Activated CD8-positive, alpha-beta memory T cell treated with anti-CD3 and anti-CD28 coated beads, Interleukin-2, amount 10 ng/mL, durations not matched to agents 7 days and 5 days (primary cell): ENCODE results near the gene CYB5D1. TPM values are rescaled to one million over a fixed set of nuclear protein-coding genes. Genes with fewer than 3 reads are reported as not detected.
"Not testable (repeated sequence)": the region's sequence is repeated elsewhere in the genome, so short reads cannot be mapped to it uniquely, and the experiment has no call there.

Experiments used
- ATAC-seq: fragments of 150-1000 bp; cut with Tn5 transposase; one replicate; pipeline ENCODE4 v1.10.0; 2021; ENCODE audit warnings: moderate library complexity
- CTCF ChIA-PET: fragments of 350-600 bp; sonication (Branson Sonifier 250); formaldehyde crosslinking; loops from one replicate; lab custom pipeline; 2021; ENCODE audit warnings: antibody characterized with exemption; lab: Charles Lee
- DNase-seq: peaks from one replicate; pipeline ENCODE4 v3.0.0-alpha.2; 2020
- H3K27ac Mint-ChIP-seq: one replicate; pipeline ENCODE4 v1.8.0; 2021; ENCODE audit warnings: mild to moderate bottlenecking, mixed read lengths
- H3K27me3 Mint-ChIP-seq: one replicate; pipeline ENCODE4 v1.8.0; 2021; ENCODE audit warnings: mixed read lengths
- H3K36me3 Mint-ChIP-seq: one replicate; pipeline ENCODE4 v1.8.0; 2021; ENCODE audit warnings: mild to moderate bottlenecking, mixed read lengths
- H3K4me1 Mint-ChIP-seq: one replicate; pipeline ENCODE4 v1.8.0; 2021; ENCODE audit warnings: mixed read lengths
- H3K4me3 Mint-ChIP-seq: one replicate; pipeline ENCODE4 v1.8.0; 2021; ENCODE audit warnings: mild to moderate bottlenecking, moderate library complexity, mixed read lengths
- H3K9me3 Mint-ChIP-seq: one replicate; pipeline ENCODE4 v1.8.0; 2022; ENCODE audit warnings: low read depth, mixed read lengths
- total RNA-seq, 2 experiments: library from RNA; stranded (reverse); gene quantifications; one replicate each; pipeline ENCODE4 v1.2.3, GENCODE V29; 2021

CYB5D1 gene, protein sequence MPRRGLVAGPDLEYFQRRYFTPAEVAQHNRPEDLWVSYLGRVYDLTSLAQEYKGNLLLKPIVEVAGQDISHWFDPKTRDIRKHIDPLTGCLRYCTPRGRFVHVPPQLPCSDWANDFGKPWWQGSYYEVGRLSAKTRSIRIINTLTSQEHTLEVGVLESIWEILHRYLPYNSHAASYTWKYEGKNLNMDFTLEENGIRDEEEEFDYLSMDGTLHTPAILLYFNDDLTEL
- 1 to 10 TPM; 6.4 to 8.2 TPM for total RNA-seq

DNA sequence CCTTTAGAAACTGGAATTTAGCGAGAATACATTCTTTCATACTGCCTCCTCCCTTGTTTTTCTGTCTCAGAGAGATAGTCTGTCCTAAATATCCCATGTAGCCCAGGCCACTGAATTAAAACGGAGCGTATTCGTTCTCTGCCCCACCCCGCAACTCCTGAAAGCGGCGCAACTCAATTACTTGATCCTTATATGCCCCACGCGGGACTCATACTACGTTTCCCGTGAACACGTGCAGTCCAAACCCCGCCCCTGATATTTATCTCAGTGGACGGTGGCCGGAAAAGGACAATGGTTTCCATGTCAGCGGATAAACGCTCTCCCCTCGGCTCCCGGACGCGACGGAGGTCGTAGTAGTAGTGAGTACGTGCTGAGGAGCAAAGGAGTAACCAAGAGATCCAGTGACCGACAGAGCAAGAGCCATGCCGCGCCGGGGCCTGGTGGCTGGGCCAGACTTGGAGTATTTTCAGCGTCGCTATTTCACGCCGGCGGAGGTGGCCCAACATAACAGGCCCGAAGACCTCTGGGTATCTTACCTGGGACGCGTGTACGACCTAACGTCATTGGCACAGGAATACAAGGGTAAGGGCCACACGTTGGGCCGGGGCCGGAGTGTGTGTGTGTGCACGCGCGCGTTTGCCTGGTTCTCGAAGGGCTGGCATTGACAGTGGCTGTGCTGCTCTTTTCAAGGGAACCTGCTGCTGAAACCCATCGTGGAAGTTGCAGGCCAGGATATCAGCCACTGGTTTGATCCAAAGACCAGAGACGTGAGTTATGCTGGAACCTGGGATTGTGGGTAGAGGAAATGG is at the start of gene CYB5D1:
CYB5D1 (plus strand) TSS at position 291 of the 809 bp plus-strand sequence; CDS start at position 423, 132 bp downstream.
- Mint-ChIP-seq H3K4me3 (no peak within 1 kb of the TSS), H3K27ac (no peak within 1 kb of the TSS), H3K9me3 (no peaks in the 10 kb centered on the region), H3K4me1 (peaks cover 11% of the 10 kb centered on the region), H3K27me3 (no peaks in the 10 kb centered on the region), H3K36me3 (peaks cover 2% of the 10 kb centered on the region)
- peak; percentile 59 for ATAC-seq
- CTCF ChIA-PET, result interaction anchor here (0.6 to 2.2 kb wide), 28 partner anchors 8 to 261 kb away, joined by 3 to 41 read pairs (median 5); partner anchors contain the start of genes ALOXE3, CNTROB, RNF227 and TRAPPC1
- DNase-seq, result peak; percentile 95

DNA sequence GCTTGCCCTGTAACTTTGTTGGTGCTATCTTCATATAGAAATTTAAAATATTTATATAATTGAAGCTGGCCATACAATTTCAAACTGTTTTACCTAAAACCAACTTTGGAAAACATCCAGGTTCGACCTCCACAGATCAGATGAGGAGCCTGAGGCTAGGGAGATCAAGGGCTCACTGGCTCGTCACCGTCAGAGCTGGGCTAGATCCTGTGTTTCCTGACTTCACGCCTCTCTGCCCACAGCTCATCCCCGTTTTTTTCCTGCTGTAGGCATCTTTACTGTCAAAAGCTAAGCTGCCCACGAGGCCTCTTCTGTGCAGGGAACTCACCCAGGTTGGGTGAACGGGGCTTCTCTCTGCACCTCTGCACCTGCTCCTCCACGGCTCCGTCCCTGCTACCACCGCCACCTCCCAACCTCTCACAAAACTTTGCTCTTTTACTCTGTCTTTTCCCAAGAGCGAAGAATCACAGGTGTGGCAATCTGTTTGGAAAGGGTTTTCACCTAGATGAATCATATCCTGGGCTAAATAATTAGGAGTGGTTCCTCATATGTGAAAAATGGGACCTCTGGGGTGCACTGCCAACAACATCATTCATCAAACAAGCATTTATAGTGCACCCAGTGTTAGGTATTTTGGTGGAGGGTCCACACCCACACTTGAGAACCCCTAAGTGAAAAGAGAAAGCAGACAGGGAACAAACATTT is 48.6 kb upstream of the CYB5D1 start:
- Mint-ChIP-seq H3K4me1 (no peaks in the 10 kb centered on the region), H3K36me3 (no peaks in the 10 kb centered on the region), H3K4me3 (no peak overlapping the region), H3K27ac (no peak overlapping the region), H3K9me3 (no peaks in the 10 kb centered on the region), H3K27me3 (peaks cover 19% of the 10 kb centered on the region)
- ATAC-seq (no peak), DNase-seq (no peak)
- CTCF ChIA-PET, result interaction anchor here (0.5 to 0.7 kb wide), 2 partner anchors 24 to 176 kb away, joined by 3 read pairs; no protein-coding TSS in a partner anchor

DNA sequence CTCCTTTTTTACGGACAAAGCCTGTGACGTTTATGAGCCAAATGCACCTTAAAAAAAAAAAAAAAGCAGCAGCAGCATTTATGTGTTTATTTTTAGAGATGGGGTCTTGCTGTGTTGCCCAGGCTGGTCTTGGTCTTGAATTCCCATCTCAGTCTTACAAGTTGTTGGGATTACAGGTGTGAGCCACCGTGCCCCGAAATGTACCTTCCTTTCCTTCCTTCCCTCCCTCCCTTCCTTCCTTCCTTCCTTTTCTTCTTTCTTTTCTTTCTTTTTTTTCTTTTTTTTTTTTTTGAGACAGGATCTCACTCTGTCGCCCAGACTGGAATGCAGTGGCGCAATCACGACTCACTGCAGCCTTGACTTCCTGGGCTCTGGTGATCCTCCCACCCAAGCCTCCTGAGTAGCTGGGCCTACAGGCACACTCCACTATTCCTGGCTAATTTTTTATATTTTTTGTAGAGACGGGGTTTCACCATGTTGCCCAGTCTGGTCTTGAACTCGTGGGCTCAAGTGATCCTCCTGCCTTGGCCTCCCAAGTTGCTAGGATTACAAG is 47.9 kb upstream of the CYB5D1 start:
- H3K27me3 Mint-ChIP-seq, result peaks cover 19% of the 10 kb centered on the region
- not testable (repeated sequence) for ATAC-seq

DNA sequence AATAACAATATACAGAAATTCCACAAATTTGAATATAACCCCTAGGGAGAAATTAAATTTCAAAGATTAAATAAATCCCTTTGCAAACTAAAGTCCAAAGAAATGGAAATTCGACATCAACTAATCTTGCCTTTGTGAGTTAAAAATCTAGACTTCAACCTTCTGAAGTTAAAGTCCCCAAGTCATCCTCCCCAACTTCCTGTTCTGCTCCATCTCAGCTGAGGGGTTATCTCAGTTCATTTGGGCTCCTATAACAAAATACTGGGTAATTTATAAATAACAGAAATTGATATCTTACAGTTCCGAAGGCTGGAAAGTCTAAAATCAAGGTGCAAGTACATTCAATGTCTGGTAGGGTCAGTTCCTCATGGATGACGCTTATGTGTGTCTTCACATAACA is 46.6 kb upstream of the CYB5D1 start:
- ATAC-seq, result no peak
- CTCF ChIA-PET, result no interaction called here
- Mint-ChIP-seq H3K9me3 (no peaks in the 10 kb centered on the region), H3K4me3 (no peak overlapping the region), H3K36me3 (no peaks in the 10 kb centered on the region), H3K27ac (no peak overlapping the region), H3K27me3 (peaks cover 15% of the 10 kb centered on the region), H3K4me1 (no peaks in the 10 kb centered on the region)
- no peak for DNase-seq

More for the DNA sequence above, 47.9 kb upstream of the CYB5D1 start:
- H3K9me3 Mint-ChIP-seq, CTCF ChIA-PET, DNase-seq, H3K27ac Mint-ChIP-seq, H3K36me3 Mint-ChIP-seq, H3K4me1 Mint-ChIP-seq, H3K4me3 Mint-ChIP-seq: not testable (repeated sequence)

DNA sequence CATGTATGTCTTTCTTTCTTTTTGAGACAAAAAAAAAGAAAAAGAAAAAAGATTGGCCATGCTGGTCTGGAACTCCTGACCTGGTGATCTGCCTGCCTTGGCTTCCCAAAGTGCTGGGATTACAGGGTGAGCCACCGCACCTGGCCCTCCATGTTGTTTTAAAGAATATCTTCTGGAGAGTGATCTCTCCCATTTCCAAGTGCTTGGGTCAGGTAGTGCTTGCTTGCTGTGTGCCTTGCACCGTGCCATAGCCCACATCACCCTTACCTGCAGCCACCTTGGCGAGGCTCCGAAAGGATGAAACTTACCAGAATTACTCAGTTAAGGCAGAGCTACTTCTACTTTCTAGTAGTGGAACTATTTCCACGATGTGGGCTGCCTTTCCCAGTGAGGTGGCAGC is 42.8 kb upstream of the CYB5D1 start:
- Mint-ChIP-seq H3K4me1 (no peaks in the 10 kb centered on the region), H3K27ac (no peak overlapping the region), H3K9me3 (no peaks in the 10 kb centered on the region), H3K27me3 (peaks cover 2% of the 10 kb centered on the region), H3K4me3 (no peak overlapping the region), H3K36me3 (no peaks in the 10 kb centered on the region)
- CTCF ChIA-PET, result interaction anchor here (2.6 kb wide), 1 partner anchor 20 kb away, joined by 8 read pairs; no protein-coding TSS in a partner anchor
- ATAC-seq (no peak), DNase-seq (no peak)

DNA sequence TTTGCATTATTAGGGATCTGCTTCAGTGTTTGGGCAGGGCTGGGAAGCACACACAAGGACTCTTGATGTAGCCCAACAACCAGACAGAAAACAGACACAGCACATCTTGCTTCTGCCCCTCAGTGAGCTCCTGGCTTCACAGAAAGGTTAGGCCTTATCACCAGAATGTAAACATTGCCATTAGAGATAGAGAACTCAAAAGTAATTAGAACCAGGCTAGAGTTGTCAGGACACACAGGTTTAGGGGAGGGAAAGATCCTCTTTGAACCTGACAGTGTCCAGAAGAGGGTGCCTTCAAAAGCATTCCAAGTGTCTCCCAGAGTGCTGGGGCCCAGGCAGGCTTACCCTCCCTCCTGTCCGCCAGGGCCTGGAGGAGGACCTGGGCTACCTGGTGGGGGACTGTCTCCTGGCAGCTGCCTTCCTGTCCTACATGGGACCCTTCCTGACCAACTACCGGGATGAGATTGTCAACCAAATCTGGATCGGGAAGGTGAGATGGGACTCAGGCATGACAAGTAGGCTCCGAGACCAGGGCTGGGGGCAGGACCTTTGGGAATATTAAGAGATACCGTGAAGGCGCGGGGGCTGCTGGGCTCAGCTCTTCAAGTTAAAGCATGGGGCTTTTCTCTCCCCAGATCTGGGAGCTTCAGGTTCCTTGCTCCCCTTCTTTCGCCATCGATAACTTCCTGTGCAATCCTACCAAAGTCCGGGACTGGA is 40.7 kb upstream of the CYB5D1 start:
- Mint-ChIP-seq H3K9me3 (no peaks in the 10 kb centered on the region), H3K4me1 (no peaks in the 10 kb centered on the region), H3K27ac (no peak overlapping the region), H3K27me3 (no peaks in the 10 kb centered on the region), H3K4me3 (no peak overlapping the region), H3K36me3 (no peaks in the 10 kb centered on the region)
- DNase-seq, result no peak
- CTCF ChIA-PET, result interaction anchor here (0.9 to 2.6 kb wide), 6 partner anchors 9 to 239 kb away, joined by 3 to 8 read pairs (median 4); partner anchors contain the start of gene ATP1B2
- no peak for ATAC-seq

DNA sequence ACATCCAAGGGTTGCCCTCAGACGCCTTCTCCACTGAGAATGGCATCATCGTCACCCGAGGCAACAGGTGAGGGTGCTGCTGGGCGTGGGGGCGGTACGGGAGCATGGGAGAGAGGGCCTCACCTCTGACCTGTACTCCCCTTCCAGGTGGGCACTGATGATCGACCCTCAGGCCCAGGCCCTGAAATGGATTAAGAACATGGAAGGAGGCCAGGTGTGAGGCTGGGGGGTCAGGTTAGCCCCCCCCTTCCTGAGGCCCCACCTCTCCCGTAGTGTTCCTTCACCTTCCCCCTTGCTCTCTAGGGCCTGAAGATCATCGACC is 40.2 kb upstream of the CYB5D1 start:
- ATAC-seq (no peak), DNase-seq (no peak)
- no peaks in the 10 kb centered on the region for H3K4me1 Mint-ChIP-seq
- no peak overlapping the region for H3K4me3 Mint-ChIP-seq
- H3K27ac Mint-ChIP-seq, result no peak overlapping the region
- peaks cover 3% of the 10 kb centered on the region for H3K27me3 Mint-ChIP-seq
- no peaks in the 10 kb centered on the region for H3K36me3 Mint-ChIP-seq
- H3K9me3 Mint-ChIP-seq, result no peaks in the 10 kb centered on the region
- CTCF ChIA-PET, result interaction anchor here (0.9 to 2.2 kb wide), 2 partner anchors 39 to 167 kb away, joined by 3 to 7 read pairs; partner anchors contain the start of genes ATP1B2 and NAA38

DNA sequence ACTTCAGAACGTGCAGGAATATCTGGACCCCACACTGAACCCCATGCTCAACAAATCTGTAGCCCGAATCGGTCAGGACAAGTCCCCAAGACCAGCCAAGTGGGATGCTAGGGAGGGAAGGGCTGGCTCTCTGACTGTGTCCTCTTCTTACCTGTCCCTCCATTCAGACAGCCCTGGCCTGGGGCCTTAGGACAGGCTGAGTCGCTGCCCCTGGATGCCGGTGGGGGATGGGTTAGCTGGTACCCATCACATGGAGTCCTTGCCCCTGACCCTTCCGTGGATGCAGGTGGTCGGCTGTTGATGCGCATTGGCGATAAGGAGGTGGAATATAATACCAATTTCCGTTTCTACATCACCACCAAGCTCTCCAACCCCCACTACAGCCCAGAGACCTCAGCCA is 39.8 kb upstream of the CYB5D1 start:
- CTCF ChIA-PET, result interaction anchor here (1.2 to 2.2 kb wide), 3 partner anchors 14 to 172 kb away, joined by 3 to 7 read pairs (median 7); partner anchors contain the start of gene NAA38
- no peak overlapping the region for H3K4me3 Mint-ChIP-seq
- peaks cover 3% of the 10 kb centered on the region for H3K27me3 Mint-ChIP-seq
- no peaks in the 10 kb centered on the region for H3K9me3 Mint-ChIP-seq
- DNase-seq (no peak), ATAC-seq (no peak)
- no peak overlapping the region for H3K27ac Mint-ChIP-seq
- no peaks in the 10 kb centered on the region for H3K36me3 Mint-ChIP-seq
- no peaks in the 10 kb centered on the region for H3K4me1 Mint-ChIP-seq

DNA sequence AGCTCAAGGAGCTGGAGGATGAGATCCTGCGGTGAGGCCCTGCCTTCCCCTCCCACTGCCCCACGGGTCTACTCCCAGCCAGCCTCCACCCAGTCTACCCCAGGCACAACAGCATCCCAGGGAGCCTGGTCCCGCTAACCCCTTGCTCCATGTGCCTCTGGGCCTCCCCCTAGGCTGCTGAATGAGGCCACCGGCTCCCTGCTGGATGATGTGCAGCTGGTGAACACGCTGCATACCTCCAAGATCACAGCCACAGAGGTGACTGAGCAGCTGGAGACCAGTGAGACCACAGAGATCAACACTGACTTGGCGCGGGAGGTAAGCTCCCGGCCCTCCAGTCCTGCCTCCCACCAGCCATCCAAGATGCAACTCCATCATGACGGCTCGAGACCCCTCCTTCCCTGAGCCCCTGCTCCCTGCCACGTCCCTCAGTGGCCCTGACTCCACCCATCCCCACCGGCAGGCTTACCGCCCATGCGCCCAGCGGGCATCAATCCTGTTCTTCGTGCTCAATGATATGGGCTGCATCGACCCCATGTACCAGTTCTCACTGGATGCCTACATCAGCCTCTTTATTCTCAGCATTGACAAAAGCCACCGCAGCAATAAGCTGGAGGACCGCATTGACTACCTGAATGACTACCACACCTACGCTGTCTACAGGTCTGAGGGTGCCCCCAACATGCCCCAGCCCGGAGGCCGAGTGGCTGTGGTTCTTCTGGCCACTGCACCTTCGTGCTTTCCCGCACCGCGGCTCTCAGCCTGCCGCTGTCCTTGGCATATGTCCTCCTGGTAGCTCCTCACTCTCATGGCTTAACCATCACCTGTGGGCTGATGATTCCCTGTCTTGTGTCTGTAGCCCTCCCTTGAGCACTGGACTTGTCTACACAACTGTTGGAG is 38.8 kb upstream of the CYB5D1 start:
- Mint-ChIP-seq H3K27me3 (peaks cover 3% of the 10 kb centered on the region), H3K4me1 (no peaks in the 10 kb centered on the region), H3K36me3 (no peaks in the 10 kb centered on the region), H3K4me3 (no peak overlapping the region), H3K27ac (no peak overlapping the region), H3K9me3 (no peaks in the 10 kb centered on the region)
- CTCF ChIA-PET, result interaction anchor here (0.8 to 2.2 kb wide), 5 partner anchors 13 to 224 kb away, joined by 3 to 7 read pairs (median 3); partner anchors contain the start of gene NAA38
- ATAC-seq, result no peak
- no peak for DNase-seq

DNA sequence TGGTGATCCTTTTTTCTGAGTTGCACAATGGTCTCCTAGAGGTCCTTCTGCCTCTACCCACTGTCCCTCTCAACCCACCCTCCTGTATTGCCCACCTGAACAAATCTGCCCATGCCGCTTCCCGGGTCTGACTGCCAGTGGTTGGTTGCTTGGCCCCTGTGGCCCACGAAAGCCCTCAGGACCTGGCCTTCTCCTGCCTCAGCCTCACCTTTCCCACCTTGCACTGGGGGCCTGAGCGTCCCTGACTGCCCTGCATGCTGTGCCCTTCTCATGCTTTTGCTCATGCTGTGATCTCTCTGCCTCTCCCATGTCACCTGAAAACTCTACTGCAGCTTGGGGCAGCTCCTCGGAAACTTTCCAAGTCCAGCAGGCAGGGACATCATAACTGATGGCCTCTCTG is 37.6 kb upstream of the CYB5D1 start:
- Mint-ChIP-seq H3K36me3 (no peaks in the 10 kb centered on the region), H3K4me3 (no peak overlapping the region), H3K4me1 (no peaks in the 10 kb centered on the region), H3K27ac (no peak overlapping the region), H3K27me3 (peaks cover 4% of the 10 kb centered on the region), H3K9me3 (no peaks in the 10 kb centered on the region)
- ATAC-seq (no peak), DNase-seq (no peak)
- CTCF ChIA-PET, result interaction anchor here (1.5 to 1.8 kb wide), 2 partner anchors 25 to 237 kb away, joined by 4 read pairs; no protein-coding TSS in a partner anchor

DNA sequence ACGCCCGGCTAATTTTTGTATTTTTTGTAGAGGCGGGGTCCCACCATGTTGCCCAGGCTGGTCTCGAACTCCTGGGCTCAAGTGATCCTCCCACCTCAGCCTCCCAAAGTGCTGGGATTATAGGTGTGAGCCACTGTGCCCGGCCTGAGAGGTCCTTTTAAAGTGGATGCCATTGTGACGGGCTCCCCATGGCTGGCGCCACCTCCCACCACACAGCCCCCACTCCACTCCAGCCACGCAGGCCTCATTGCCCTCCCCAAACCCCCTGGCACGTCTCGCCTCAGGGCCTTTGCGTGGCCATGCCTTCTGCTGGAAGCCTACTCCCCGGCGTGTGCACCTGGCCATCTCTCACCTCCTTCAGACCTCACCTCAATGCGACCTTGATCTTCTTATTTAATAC is 35.7 kb upstream of the CYB5D1 start:
- CTCF ChIA-PET, result interaction anchor here (0.7 to 2.0 kb wide), 11 partner anchors 10 to 252 kb away, joined by 3 to 10 read pairs (median 5); partner anchors contain the start of genes CYB5D1 and NAA38
- no peaks in the 10 kb centered on the region for H3K9me3 Mint-ChIP-seq
- DNase-seq (no peak), ATAC-seq (no peak)
- no peak overlapping the region for H3K4me3 Mint-ChIP-seq
- H3K36me3 Mint-ChIP-seq, result no peaks in the 10 kb centered on the region
- no peak overlapping the region for H3K27ac Mint-ChIP-seq
- H3K27me3 Mint-ChIP-seq, result peaks cover 11% of the 10 kb centered on the region
- H3K4me1 Mint-ChIP-seq, result no peaks in the 10 kb centered on the region
